Left ventricle myocardium inferior (tissue), 1 donor: ENCODE results near the gene TRAF6. TPM values are rescaled to one million over a fixed set of nuclear protein-coding genes. Genes with fewer than 3 reads are reported as not detected.

ENCODE experiments used
- DNase-seq: peaks from one replicate; pipeline ENCODE4 v3.0.0-alpha.2; 2020
- H3K27ac ChIP-seq: fragments of 200-600 bp; replicated peaks from 2 replicates; pipeline ENCODE4 v1.8.0; 2021
- H3K27me3 ChIP-seq: fragments of 200-600 bp; 2 replicates; pipeline ENCODE4 v1.8.0; 2021; ENCODE audit warnings: low read depth
- H3K36me3 ChIP-seq: fragments of 200-600 bp; 2 replicates; pipeline ENCODE4 v1.8.0; 2021
- H3K4me1 ChIP-seq: fragments of 200-600 bp; 2 replicates; pipeline ENCODE4 v1.8.0; 2021
- H3K4me3 ChIP-seq: fragments of 200-600 bp; 2 replicates; pipeline ENCODE4 v1.8.0; 2021; ENCODE audit warnings: mild to moderate bottlenecking, moderate library complexity
- H3K9me3 ChIP-seq: fragments of 200-600 bp; replicated peaks from 2 replicates; pipeline ENCODE4 v1.8.0; 2021
- CTCF ChIP-seq: fragments of 200-600 bp; IDR thresholded peaks from 2 replicates; pipeline ENCODE4 v1.8.0; 2021; ENCODE audit warnings: antibody characterized with exemption, mild to moderate bottlenecking, borderline replicate concordance
- intact Hi-C: fragments of 100-400 bp; cut with micrococcal nuclease; formaldehyde crosslinking; loops from one replicate; pipeline ENCODE4 v1.11.0; 2022
- total RNA-seq: library from RNA; stranded (reverse); fragmentation: NEBNext Ultra II Directional; extraction: Animal tissue kit (Norgen Biotek cat#: 25700); gene quantifications from one replicate; pipeline ENCODE4 v1.2.1, GENCODE V29; 2021
- donor health status: DM: no; HTN: yes; CAD: no; lungs with severe emphysema.

TRAF6 gene
- total RNA-seq, 1 donor from 2014 or later: 12.9 TPM

- intact Hi-C loops: no loop called here
- peaks cover 7% of the 10 kb centered on the region for H3K27me3 ChIP-seq
- H3K9me3 ChIP-seq: no peaks in the 10 kb centered on the region
- no peaks in the 10 kb centered on the region for H3K4me1 ChIP-seq
- no peak overlapping the region for H3K27ac ChIP-seq
- no peak for DNase-seq
- no peak overlapping the region for H3K4me3 ChIP-seq
- TF ChIP-seq CTCF: no peak
- no peaks in the 10 kb centered on the region for H3K36me3 ChIP-seq
These were observed 46.3 kb downstream of the TRAF6 start for GRCh38 chr11:36463781-36464180.

GRCh38 chr11:36462321-36462720, 47.8 kb downstream of the TRAF6 start:
- no peaks in the 10 kb centered on the region for H3K9me3 ChIP-seq
- no peaks in the 10 kb centered on the region for H3K36me3 ChIP-seq
- H3K27ac ChIP-seq: no peak overlapping the region
- no peak overlapping the region for H3K4me3 ChIP-seq
- TF ChIP-seq CTCF: no peak
- DNase-seq: no peak
- no peaks in the 10 kb centered on the region for H3K4me1 ChIP-seq
- peaks cover 7% of the 10 kb centered on the region for H3K27me3 ChIP-seq
- intact Hi-C loops: no loop called here

DNA sequence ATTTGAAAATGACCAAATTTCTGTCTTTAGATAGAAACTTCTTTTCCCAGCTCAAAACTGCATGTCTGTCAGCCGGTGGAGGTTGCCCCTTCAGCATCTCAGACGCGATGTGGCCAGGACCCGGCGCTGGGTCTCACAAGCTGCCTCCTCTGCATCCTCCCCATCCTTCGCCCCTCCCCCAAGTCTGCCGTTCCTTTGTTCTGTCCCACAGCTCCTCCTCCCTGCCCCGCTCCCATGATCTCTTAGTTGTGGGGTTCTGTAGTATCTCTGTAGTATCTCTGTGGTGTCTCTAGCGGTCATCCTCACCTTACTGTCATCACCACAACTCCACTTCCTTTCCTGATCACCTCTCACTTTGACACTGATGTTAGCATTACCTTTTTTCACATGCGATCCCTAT, 49.9 kb downstream of the TRAF6 start:
- intact Hi-C loops: no loop called here

DNA sequence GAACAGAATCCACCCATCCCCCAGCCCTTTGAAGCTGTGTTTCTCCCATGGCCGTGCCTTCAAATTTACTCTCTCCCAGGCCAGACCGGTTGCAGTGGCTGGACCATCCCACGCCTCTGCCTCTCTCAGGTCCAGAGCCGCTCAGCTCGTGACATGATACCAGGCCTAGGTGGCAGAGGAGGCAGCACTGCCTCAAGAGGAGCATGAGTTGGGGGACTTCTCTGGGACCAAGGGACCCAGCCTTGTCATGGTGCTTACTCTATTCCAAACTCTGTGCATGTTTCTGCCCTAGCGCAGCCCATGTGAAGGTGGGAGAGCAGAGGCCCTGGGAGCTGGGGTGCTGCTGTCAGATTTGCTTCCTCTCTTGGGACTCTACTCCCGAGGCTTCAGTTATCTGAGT, 51.0 kb downstream of the TRAF6 start:
- intact Hi-C loops: no loop called here
- Histone ChIP-seq H3K27ac (no peak overlapping the region), H3K4me1 (peaks cover 30% of the 10 kb centered on the region), H3K27me3 (peaks cover 7% of the 10 kb centered on the region), H3K9me3 (no peaks in the 10 kb centered on the region), H3K4me3 (no peak overlapping the region), H3K36me3 (no peaks in the 10 kb centered on the region)
- no peak for DNase-seq
- no peak for TF ChIP-seq CTCF

More for the DNA sequence above, 49.9 kb downstream of the TRAF6 start:
- H3K4me3 ChIP-seq: no peak overlapping the region
- H3K36me3 ChIP-seq: no peaks in the 10 kb centered on the region
- H3K27ac ChIP-seq: no peak overlapping the region
- TF ChIP-seq CTCF: no peak
- no peaks in the 10 kb centered on the region for H3K9me3 ChIP-seq
- peaks cover 20% of the 10 kb centered on the region for H3K4me1 ChIP-seq
- peaks cover 7% of the 10 kb centered on the region for H3K27me3 ChIP-seq
- DNase-seq: no peak

GRCh38 chr11:36458129-36458915, 51.8 kb downstream of the TRAF6 start:
- H3K27me3 ChIP-seq: peaks cover 7% of the 10 kb centered on the region
- H3K4me1 ChIP-seq: peaks cover 37% of the 10 kb centered on the region
- no peak overlapping the region for H3K27ac ChIP-seq
- H3K36me3 ChIP-seq: no peaks in the 10 kb centered on the region
- intact Hi-C loops: no loop called here
- no peak overlapping the region for H3K4me3 ChIP-seq
- no peak for DNase-seq
- TF ChIP-seq CTCF: no peak
- H3K9me3 ChIP-seq: no peaks in the 10 kb centered on the region
